Activated effector memory CD4-positive, alpha-beta T cell treated with Interleukin-2 at 50 U/mL for 16 hours (primary cell): Measurements from ENCODE around the gene PLA2G4A.

ENCODE experiments used
- DNase-seq: peaks from one replicate; pipeline ENCODE4 v3.0.0-alpha.2; 2020

Gene PLA2G4A

GRCh38 chr1:186978596-186979556, 150.1 kb downstream of the PLA2G4A start:
- DNase-seq, result no peak

- no peak for DNase-seq
Observed at GRCh38 chr1:186980400-186980799, 151.7 kb downstream of the PLA2G4A start.

GRCh38 chr1:186982116-186982515, 153.4 kb downstream of the PLA2G4A start:
- DNase-seq, result no peak

GRCh38 chr1:186983327-186983726, 154.6 kb downstream of the PLA2G4A start:
- DNase-seq, result no peak

- DNase-seq, result no peak
Observed at GRCh38 chr1:186984959-186985358, 156.2 kb downstream of the PLA2G4A start.

GRCh38 chr1:186985889-186986491, 157.2 kb downstream of the PLA2G4A start:
- DNase-seq, result no peak

GRCh38 chr1:186987065-186987464, 158.3 kb downstream of the PLA2G4A start:
- no peak for DNase-seq

- no peak for DNase-seq
Observed at GRCh38 chr1:186987769-186988168, 159.0 kb downstream of the PLA2G4A start.

- DNase-seq, result no peak
Observed at GRCh38 chr1:186993996-186994395, 165.2 kb downstream of the PLA2G4A start.

GRCh38 chr1:186994897-186995296, 166.1 kb downstream of the PLA2G4A start:
- no peak for DNase-seq

GRCh38 chr1:186996816-186997215, 168.1 kb downstream of the PLA2G4A start:
- DNase-seq, result no peak

GRCh38 chr1:186997877-186998276, 169.1 kb downstream of the PLA2G4A start:
- no peak for DNase-seq

- no peak for DNase-seq
Observed at GRCh38 chr1:186999506-186999905, 170.8 kb downstream of the PLA2G4A start.

- no peak for DNase-seq
Observed at GRCh38 chr1:187001198-187001889, 172.6 kb downstream of the PLA2G4A start.

GRCh38 chr1:187003353-187003752, 174.6 kb downstream of the PLA2G4A start:
- DNase-seq, result no peak

- DNase-seq, result no peak
Observed at GRCh38 chr1:187006896-187007295, 178.1 kb downstream of the PLA2G4A start.

GRCh38 chr1:187009320-187009719, 180.6 kb downstream of the PLA2G4A start:
- DNase-seq, result no peak

- DNase-seq, result no peak
Observed at GRCh38 chr1:187010571-187011309, 182.0 kb downstream of the PLA2G4A start.

- DNase-seq, result no peak
Observed at GRCh38 chr1:187013582-187014200, 184.9 kb downstream of the PLA2G4A start.

GRCh38 chr1:187018291-187018690, 189.5 kb downstream of the PLA2G4A start:
- no peak for DNase-seq

- DNase-seq, result no peak
Observed at GRCh38 chr1:187027253-187027652, 198.5 kb downstream of the PLA2G4A start.

GRCh38 chr1:187032316-187032981, 203.7 kb downstream of the PLA2G4A start:
- DNase-seq, result no peak
